GM10266 (cell line): ENCODE data around the gene ABLIM1.
A peak's percentile ranks its signal among the peaks of the same experiment; 100 is the strongest.

Source experiments
- DNase-seq: peaks from one replicate; pipeline ENCODE4 v3.0.0; 2012; ENCODE audit errors: extremely low spot score
- CTCF ChIP-seq: IDR thresholded peaks from 2 replicates; pipeline ENCODE4 v1.5.1; 2012; ENCODE audit warnings: mild to moderate bottlenecking, low read depth; ENCODE audit not compliant: control insufficient read depth, insufficient read depth; ENCODE audit errors: missing control alignments

ABLIM1 gene

GRCh38 chr10:114388275-114388674 is 269.8 kb downstream of the ABLIM1 start:
- no peak for TF ChIP-seq CTCF
- peak; percentile 60 for DNase-seq

- no peak for TF ChIP-seq CTCF
- no peak for DNase-seq
These were observed 270.3 kb downstream of the ABLIM1 start for GRCh38 chr10:114387784-114388183.

- TF ChIP-seq CTCF = no peak
- DNase-seq = no peak
These were observed 271.6 kb downstream of the ABLIM1 start for GRCh38 chr10:114386452-114386851.

- no peak for DNase-seq
- TF ChIP-seq CTCF = no peak
These were observed 272.5 kb downstream of the ABLIM1 start for GRCh38 chr10:114385557-114385956.

GRCh38 chr10:114384601-114385000 is 273.5 kb downstream of the ABLIM1 start:
- DNase-seq = no peak
- TF ChIP-seq CTCF = no peak

GRCh38 chr10:114384181-114384580 is 273.9 kb downstream of the ABLIM1 start:
- DNase-seq = no peak
- no peak for TF ChIP-seq CTCF
